GM12801 (cell line): ENCODE measurements around the gene MLKL.

Experiments
- TF ChIP-seq, protein P1 (sequence below): IDR thresholded peaks from one replicate; pipeline ENCODE4 v1.5.1; 2011; ENCODE audit warnings: control low read depth; ENCODE audit not compliant: insufficient read length; ENCODE audit errors: extremely low read depth

MLKL gene

GRCh38 chr16:74654536-74655050, 46.1 kb downstream of the MLKL start:
- TF ChIP-seq, protein P1, sequence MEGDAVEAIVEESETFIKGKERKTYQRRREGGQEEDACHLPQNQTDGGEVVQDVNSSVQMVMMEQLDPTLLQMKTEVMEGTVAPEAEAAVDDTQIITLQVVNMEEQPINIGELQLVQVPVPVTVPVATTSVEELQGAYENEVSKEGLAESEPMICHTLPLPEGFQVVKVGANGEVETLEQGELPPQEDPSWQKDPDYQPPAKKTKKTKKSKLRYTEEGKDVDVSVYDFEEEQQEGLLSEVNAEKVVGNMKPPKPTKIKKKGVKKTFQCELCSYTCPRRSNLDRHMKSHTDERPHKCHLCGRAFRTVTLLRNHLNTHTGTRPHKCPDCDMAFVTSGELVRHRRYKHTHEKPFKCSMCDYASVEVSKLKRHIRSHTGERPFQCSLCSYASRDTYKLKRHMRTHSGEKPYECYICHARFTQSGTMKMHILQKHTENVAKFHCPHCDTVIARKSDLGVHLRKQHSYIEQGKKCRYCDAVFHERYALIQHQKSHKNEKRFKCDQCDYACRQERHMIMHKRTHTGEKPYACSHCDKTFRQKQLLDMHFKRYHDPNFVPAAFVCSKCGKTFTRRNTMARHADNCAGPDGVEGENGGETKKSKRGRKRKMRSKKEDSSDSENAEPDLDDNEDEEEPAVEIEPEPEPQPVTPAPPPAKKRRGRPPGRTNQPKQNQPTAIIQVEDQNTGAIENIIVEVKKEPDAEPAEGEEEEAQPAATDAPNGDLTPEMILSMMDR = no peak

DNA sequence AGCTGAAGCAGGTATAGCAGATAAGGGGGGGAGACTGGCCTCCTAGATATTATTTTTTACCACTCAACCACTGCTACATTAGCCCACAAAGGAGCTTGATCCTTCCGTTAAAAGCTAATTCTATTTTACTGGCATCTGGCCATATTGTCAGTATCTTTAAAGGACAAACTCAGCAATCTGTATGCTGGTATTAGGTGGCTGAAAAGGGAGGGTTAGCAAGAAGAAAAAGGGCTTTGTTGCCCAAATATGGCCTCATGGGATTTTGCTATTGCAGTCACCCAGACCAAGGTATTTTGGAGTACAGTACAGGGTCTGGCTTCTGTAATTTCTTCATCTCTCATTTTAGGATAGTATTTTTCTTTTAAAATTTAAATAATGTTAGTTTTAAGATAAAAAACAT, 48.4 kb downstream of the MLKL start:
- TF ChIP-seq, protein P1 = no peak

- TF ChIP-seq, protein P1 = no peak
These were observed 48.8 kb downstream of the MLKL start for GRCh38 chr16:74651841-74652240.

GRCh38 chr16:74650966-74651567, 49.6 kb downstream of the MLKL start:
- TF ChIP-seq, protein P1 = no peak

DNA sequence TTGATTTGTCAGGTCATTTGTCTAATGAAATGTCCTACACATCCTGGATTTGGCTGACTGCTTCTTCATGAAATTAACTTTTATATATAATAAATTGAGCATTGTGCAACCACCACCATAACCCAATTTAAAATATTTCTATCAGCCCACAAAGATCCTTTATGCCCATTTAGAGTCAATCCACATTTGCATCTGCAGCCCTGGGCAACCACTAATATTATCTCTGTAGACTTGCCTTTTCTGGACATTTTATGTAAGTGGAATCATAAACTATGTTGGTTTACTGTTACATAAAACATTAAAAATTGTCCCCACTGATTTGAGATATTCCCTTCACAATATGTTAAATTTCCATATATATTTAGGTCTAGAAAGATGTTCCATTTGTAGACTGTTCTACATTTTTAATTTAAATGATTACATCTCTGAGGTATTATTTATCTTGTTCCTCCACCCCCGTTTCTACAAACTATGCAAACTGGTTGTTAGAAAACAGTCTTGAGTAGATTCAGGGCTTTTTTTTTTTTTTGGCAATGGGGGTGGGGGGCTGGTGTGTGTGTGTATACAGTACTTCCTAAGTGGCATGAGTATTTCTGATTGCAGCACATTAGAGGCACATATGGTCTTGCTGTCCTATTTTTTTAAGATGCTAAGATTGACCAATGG, 50.7 kb downstream of the MLKL start:
- TF ChIP-seq, protein P1 = no peak

- TF ChIP-seq, protein P1 = no peak
These were observed 58.7 kb downstream of the MLKL start for GRCh38 chr16:74641969-74642368.

DNA sequence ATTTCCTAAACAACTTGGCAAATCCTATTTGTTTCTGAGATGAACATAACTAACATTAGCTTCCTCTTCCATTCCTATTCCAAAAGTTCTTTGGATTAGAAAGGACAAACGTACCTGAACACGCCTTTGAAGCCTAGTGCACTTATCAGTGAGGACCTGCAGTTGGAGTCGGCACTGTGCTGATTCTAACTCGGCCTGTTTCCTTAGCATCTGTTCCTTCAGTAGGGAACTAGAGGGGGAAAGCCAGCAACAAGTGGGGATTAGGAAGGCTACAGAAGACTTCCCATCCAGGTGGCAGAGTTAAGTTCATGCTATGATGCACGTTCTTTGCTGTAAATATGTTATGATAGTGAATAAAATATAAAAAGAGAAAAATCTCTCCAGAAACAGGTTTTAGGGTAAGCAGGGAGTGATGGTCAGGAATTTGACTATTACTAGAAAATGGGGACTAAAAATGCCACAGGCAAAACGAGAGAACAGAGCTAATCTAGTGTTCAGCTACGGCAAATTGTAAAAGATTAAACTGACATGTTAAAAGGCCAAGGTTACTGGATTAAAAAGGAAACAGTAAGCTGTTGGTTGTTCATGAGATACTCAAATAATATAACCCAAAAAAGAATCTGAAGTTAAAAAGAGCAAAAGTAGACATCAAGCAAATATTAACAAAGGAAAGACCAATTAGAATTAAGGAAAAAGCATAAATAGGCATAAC, 62.8 kb downstream of the MLKL start:
- TF ChIP-seq, protein P1 = no peak
